GM12878 (cell line): Measurements from ENCODE around the gene CORO7. TPM values are rescaled to one million over a fixed set of nuclear protein-coding genes. Genes with fewer than 3 reads are reported as not detected.

ENCODE experiments used
- ATAC-seq: fragments of 200-7000 bp; cut with Tn5 transposase; 3 replicates; pipeline ENCODE4 v1.9.1; 2020; ENCODE audit warnings: mild to moderate bottlenecking, moderate library complexity
- BruUV-seq: library from RNA; stranded (reverse); fragments of 400-500 nt; replicated peaks from 2 replicates; lab custom pipeline; 2021; lab: Mats Ljungman, UMichigan
- CTCF ChIA-PET: fragments of 300-600 bp; sonication (Branson Sonifier 250); formaldehyde crosslinking; extraction: SDS; loops from one replicate; lab custom pipeline; 2021; ENCODE audit warnings: inconsistent platforms; lab: Yijun Ruan, JAX
- POLR2A ChIA-PET: fragments of 350-600 bp; formaldehyde crosslinking; extraction: SDS; loops from one replicate; lab custom pipeline; 2021; ENCODE audit warnings: inconsistent platforms; lab: Charles Lee
- RAD21 ChIA-PET: fragments of 300-600 bp; sonication (Branson Sonifier 250); formaldehyde crosslinking; loops from one replicate; lab custom pipeline; 2023; ENCODE audit warnings: antibody characterized with exemption; ENCODE audit not compliant: unreplicated experiment; lab: Charles Lee
- SMC1A ChIA-PET: fragments of 300-600 bp; sonication (Branson Sonifier 250); formaldehyde crosslinking; loops from one replicate; lab custom pipeline; 2023; ENCODE audit not compliant: unreplicated experiment, uncharacterized antibody; lab: Charles Lee
- DNase-seq: peaks from one replicate; pipeline ENCODE4 v3.0.0-alpha.2; 2011; ENCODE audit warnings: low read depth, low spot score
- FAIRE-seq: peaks from 3 replicates; lab custom pipeline; 2011; peaks lifted over from hg19 to GRCh38; lab: Jason Lieb, UNC
- H2AFZ ChIP-seq: 2 replicates; pipeline ENCODE4 v1.6.0; 2011; ENCODE audit warnings: low read depth, low read length, control low read depth; ENCODE audit not compliant: control insufficient read depth
- H3K27ac ChIP-seq: 2 replicates; pipeline ENCODE4 v1.5.1; 2011; ENCODE audit warnings: control low read depth; ENCODE audit not compliant: control insufficient read depth, insufficient read depth
- H3K27me3 ChIP-seq, 2 experiments: replicated peaks in 1 of 2; 2 replicates each; pipeline versions ENCODE4 v1.6.0 to v1.6.1; 2011; ENCODE audit warnings: low read length in 1 of 2; ENCODE audit not compliant: control insufficient read depth in 2 of 2, insufficient read depth in 2 of 2
- H3K36me3 ChIP-seq, 2 experiments: 2 replicates each; pipeline ENCODE4 v1.5.1; 2011; ENCODE audit warnings: low read length in 1 of 2; ENCODE audit not compliant: control insufficient read depth in 2 of 2, insufficient read depth in 2 of 2
- H3K4me1 ChIP-seq: 2 replicates; pipeline ENCODE4 v1.6.1; 2011; ENCODE audit warnings: mild to moderate bottlenecking, low read length, moderate library complexity, mixed read lengths; ENCODE audit not compliant: control insufficient read depth, insufficient read depth
- H3K4me2 ChIP-seq: 2 replicates; pipeline ENCODE4 v1.6.0; 2011; ENCODE audit warnings: control low read depth; ENCODE audit not compliant: control insufficient read depth, insufficient read depth
- H3K4me3 ChIP-seq: fragments of 200-600 bp; sonication (generic); 2 replicates; pipeline ENCODE4 v1.5.1; 2016
- H3K79me2 ChIP-seq: 2 replicates; pipeline ENCODE4 v1.6.0; 2011; ENCODE audit warnings: low read length; ENCODE audit not compliant: control insufficient read depth, insufficient read depth
- H3K9ac ChIP-seq: 2 replicates; pipeline ENCODE4 v1.8.0; 2011; ENCODE audit warnings: low read length, control low read depth, mixed read lengths; ENCODE audit not compliant: control insufficient read depth, insufficient read depth
- H3K9me3 ChIP-seq: replicated peaks from 3 replicates; pipeline ENCODE4 v1.5.1; 2011; ENCODE audit warnings: mild to moderate bottlenecking, low read length; ENCODE audit not compliant: control insufficient read depth, insufficient read depth
- H4K20me1 ChIP-seq: 2 replicates; pipeline ENCODE4 v1.6.0; 2011; ENCODE audit not compliant: control insufficient read depth, insufficient read depth
- BACH1 ChIP-seq: fragments of 450-650 bp; IDR thresholded peaks from 2 replicates; pipeline ENCODE4 v1.6.1; 2017; ENCODE audit warnings: mild to moderate bottlenecking, borderline replicate concordance
- POLR2A ChIP-seq: IDR thresholded peaks from 2 replicates; pipeline ENCODE4 v1.6.1; 2011; ENCODE audit warnings: low read depth, mild to moderate bottlenecking, low read length
- SMAD5 ChIP-seq: IDR thresholded peaks from 2 replicates; pipeline ENCODE4 v1.6.1; 2016; ENCODE audit warnings: antibody characterized with exemption, low read depth
- TCF3 ChIP-seq: IDR thresholded peaks from 2 replicates; pipeline ENCODE4 v1.6.1; 2012; ENCODE audit warnings: low read depth, mild to moderate bottlenecking, low read length, borderline replicate concordance; ENCODE audit not compliant: insufficient read depth
- ZNF687 ChIP-seq: fragments of 450-650 bp; IDR thresholded peaks from 2 replicates; pipeline ENCODE4 v1.6.1; 2017; ENCODE audit warnings: mild to moderate bottlenecking, moderate library complexity
- WGBS: methylation state at CpG from one replicate; pipeline ENCODE4 v1.1.6; 2016; ENCODE audit warnings: low lambda C conversion rate; ENCODE audit not compliant: insufficient replicate concordance, insufficient coverage; ENCODE audit errors: missing lambda C conversion rate; 5-methylcytosine and 5-hydroxymethylcytosine counted together
- in situ Hi-C: fragments of 300-500 bp; cut with MboI; formaldehyde crosslinking; loops from 9 replicates; pipeline ENCODE4 v1.14.3; 2018; ENCODE audit warnings: mixed read lengths
- intact Hi-C: fragments of 100-400 bp; cut with micrococcal nuclease; formaldehyde crosslinking; loops from one replicate; pipeline ENCODE4 v1.14.2; 2022; ENCODE audit not compliant: unreplicated experiment
- polyA plus RNA-seq, 11 experiments: library from polyadenylated mRNA; depleted of rRNA in 4 of 11; unstranded in 6 of 11; stranded (reverse) in 5 of 11; fragments of >200 nt; fragmentation: Nextera tagmentation in 4 of 11; fragmentation: Illumina TruSeq in 1 of 11; extraction: Ambion mirVana in 4 of 11; extraction: Trizol in 1 of 11; gene quantifications; 1 replicate in 1 of 11; 2 replicates in 10 of 11; pipeline versions ENCODE4 v1.2.1 to v1.2.3, GENCODE V29; 2011 to 2016; ENCODE audit warnings: inconsistent platforms in 2 of 11, missing spikeins in 2 of 11, low read depth in 1 of 11
- total RNA-seq, 4 experiments: library from RNA; depleted of rRNA in 3 of 4; stranded (reverse); fragments of >200 nt in 3 of 4; fragmentation: Illumina TruSeq in 1 of 4; extraction: Trizol in 1 of 4; gene quantifications; 2 replicates each; pipeline versions ENCODE4 v1.2.1 to v1.2.3, GENCODE V29; 2013 to 2021

Gene CORO7
- total and polyA plus RNA-seq, 10 of the 15 experiments (the other 5 are each of a cell fraction or from before 2014, with no cell fraction given): 0.64 to 89.2 (median 43.7) TPM

GRCh38 chr16:4460936-4461249 is 44.5 kb upstream of the CORO7 start:
- no peak overlapping the region for H3K9ac ChIP-seq
- 94% methylated on average over 5 of the region's 5 CpGs for WGBS
- no TSS peak for BruUV-seq
- ChIA-PET POLR2A (interaction anchor here (0.6 to 0.8 kb wide), 3 partner anchors 9 to 383 kb away, joined by 3 to 5 read pairs (median 5); no protein-coding TSS in a partner anchor), CTCF (interaction anchor here (0.6 kb wide), 1 partner anchor 23 kb away, joined by 3 read pairs; no protein-coding TSS in a partner anchor), SMC1A (no interaction called here), RAD21 (interaction anchor here (0.6 to 0.7 kb wide), 2 partner anchors 11 to 1180 kb away, joined by 3 to 5 read pairs; no protein-coding TSS in a partner anchor)
- H2AFZ ChIP-seq: no peak overlapping the region
- intact Hi-C loops (no loop called here), in situ Hi-C loops (no loop called here)
- ATAC-seq (no peak), FAIRE-seq (no peak), DNase-seq (no peak)
- H3K79me2 ChIP-seq: no peaks in the 10 kb centered on the region
- H3K27me3 ChIP-seq: no peaks in the 10 kb centered on the region
- H3K4me3 ChIP-seq: no peak overlapping the region
- H3K4me2 ChIP-seq: no peak overlapping the region
- TF ChIP-seq TCF3 (no peak), SMAD5 (no peak)
- H3K4me1 ChIP-seq: no peaks in the 10 kb centered on the region
- H3K36me3 ChIP-seq: peaks cover 12 to 18% of the 10 kb centered on the region in 2 experiments; a peak in 3 of 4 replicates
- no peak overlapping the region for H3K27ac ChIP-seq
- no peaks in the 10 kb centered on the region for H3K9me3 ChIP-seq
- no peaks in the 10 kb centered on the region; the same call in 1 of the 2 replicates for H4K20me1 ChIP-seq

GRCh38 chr16:4455951-4456350 is 39.6 kb upstream of the CORO7 start:
- POLR2A ChIA-PET: no interaction called here

More at GRCh38 chr16:4455951-4456350, 39.6 kb upstream of the CORO7 start:
- ChIA-PET RAD21 (no interaction called here), SMC1A (no interaction called here), CTCF (no interaction called here)
- no peak overlapping the region for H3K4me3 ChIP-seq
- no peak for FAIRE-seq
- no peaks in the 10 kb centered on the region for H3K4me1 ChIP-seq
- no peak overlapping the region for H3K9ac ChIP-seq
- 84% methylated on average over 10 of the region's 10 CpGs for WGBS
- H3K79me2 ChIP-seq: no peaks in the 10 kb centered on the region
- no peak overlapping the region for H3K27ac ChIP-seq
- H3K4me2 ChIP-seq: no peak overlapping the region
- no peaks in the 10 kb centered on the region for H3K27me3 ChIP-seq
- H2AFZ ChIP-seq: no peak overlapping the region
- BruUV-seq: no TSS peak
- H4K20me1 ChIP-seq: no peaks in the 10 kb centered on the region; the same call in 1 of the 2 replicates
- in situ Hi-C loops (no loop called here), intact Hi-C loops (no loop called here)
- no peaks in the 10 kb centered on the region for H3K9me3 ChIP-seq
- peaks cover 18 to 22% of the 10 kb centered on the region in 2 experiments; a peak in 3 of 4 replicates for H3K36me3 ChIP-seq
- DNase-seq: no peak
- ATAC-seq: no peak
- TF ChIP-seq ZNF687: no peak
- 0 out of 2 replicates have a peak, but pooled peaks have one; percentile 38 for TF ChIP-seq POLR2A
- no peak for TF ChIP-seq TCF3
- no peak for TF ChIP-seq BACH1
